ENCODE measurements around the gene M6PR.
"Not testable (repeated sequence)": the region's sequence is repeated elsewhere in the genome, so short reads cannot be mapped to it uniquely, and the experiment has no call there.

DNA sequence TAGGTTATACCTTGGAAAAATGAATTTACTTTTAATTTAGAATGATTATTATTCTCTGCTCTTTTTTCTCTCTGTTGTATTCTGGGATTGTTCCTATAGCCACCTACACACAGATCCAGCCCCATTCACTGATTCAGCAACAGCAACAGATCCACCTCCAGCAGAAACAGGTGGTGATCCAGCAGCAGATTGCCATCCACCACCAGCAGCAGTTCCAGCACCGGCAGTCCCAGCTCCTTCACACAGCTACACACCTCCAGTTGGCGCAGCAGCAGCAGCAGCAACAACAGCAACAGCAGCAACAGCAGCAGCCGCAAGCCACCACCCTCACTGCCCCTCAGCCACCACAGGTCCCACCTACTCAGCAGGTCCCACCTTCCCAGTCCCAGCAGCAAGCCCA lies 17.0 kb downstream of the M6PR start:
- TF ChIP-seq, protein P1, sequence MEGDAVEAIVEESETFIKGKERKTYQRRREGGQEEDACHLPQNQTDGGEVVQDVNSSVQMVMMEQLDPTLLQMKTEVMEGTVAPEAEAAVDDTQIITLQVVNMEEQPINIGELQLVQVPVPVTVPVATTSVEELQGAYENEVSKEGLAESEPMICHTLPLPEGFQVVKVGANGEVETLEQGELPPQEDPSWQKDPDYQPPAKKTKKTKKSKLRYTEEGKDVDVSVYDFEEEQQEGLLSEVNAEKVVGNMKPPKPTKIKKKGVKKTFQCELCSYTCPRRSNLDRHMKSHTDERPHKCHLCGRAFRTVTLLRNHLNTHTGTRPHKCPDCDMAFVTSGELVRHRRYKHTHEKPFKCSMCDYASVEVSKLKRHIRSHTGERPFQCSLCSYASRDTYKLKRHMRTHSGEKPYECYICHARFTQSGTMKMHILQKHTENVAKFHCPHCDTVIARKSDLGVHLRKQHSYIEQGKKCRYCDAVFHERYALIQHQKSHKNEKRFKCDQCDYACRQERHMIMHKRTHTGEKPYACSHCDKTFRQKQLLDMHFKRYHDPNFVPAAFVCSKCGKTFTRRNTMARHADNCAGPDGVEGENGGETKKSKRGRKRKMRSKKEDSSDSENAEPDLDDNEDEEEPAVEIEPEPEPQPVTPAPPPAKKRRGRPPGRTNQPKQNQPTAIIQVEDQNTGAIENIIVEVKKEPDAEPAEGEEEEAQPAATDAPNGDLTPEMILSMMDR (conservative IDR thresholded peaks at IDR 0.05; ENCODE audit: low read length): not testable (repeated sequence)
- not testable (repeated sequence) for TF ChIP-seq EZH2phosphoT487 (IDR thresholded peaks at IDR 0.05; ENCODE audit: borderline replicate concordance)
